Stimulated activated CD4-positive, alpha-beta T cell treated with anti-CD3 and anti-CD28 coated beads, Interleukin-2, amount 100 ng/mL, for 24 hours (primary cell): ENCODE results near the gene ANKRD27.
"Not testable (repeated sequence)": the region's sequence is repeated elsewhere in the genome, so short reads cannot be mapped to it uniquely, and the experiment has no call there.

Experiments
- DNase-seq, 2 donors: peaks; one replicate each; pipeline ENCODE4 v3.0.0-alpha.2; 2020

ANKRD27 gene

GRCh38 chr19:32674931-32675719 lies at the start of gene ANKRD27:
Gene ANKRD27, minus strand, starts transcription at chr19:32675180. Its CDS starts 16,165 bp downstream, at chr19:32659015.
- peak; percentile 98 for DNase-seq

- DNase-seq: no peak
These were observed 45.9 kb upstream of the ANKRD27 start for GRCh38 chr19:32720936-32721250.

GRCh38 chr19:32720216-32720935 lies 45.4 kb upstream of the ANKRD27 start:
- no peak for DNase-seq

GRCh38 chr19:32719611-32720059 lies 44.7 kb upstream of the ANKRD27 start, which contains the start of gene TDRD12:
Gene TDRD12, plus strand, starts transcription at chr19:32719767. Its CDS starts 306 bp downstream, at chr19:32720073.
- DNase-seq: peak in 1 of 2 donors; percentile 15

GRCh38 chr19:32718286-32718685 lies 43.3 kb upstream of the ANKRD27 start:
- DNase-seq: no peak

GRCh38 chr19:32717496-32717895 lies 42.5 kb upstream of the ANKRD27 start:
- DNase-seq: no peak

GRCh38 chr19:32716203-32716602 lies 41.2 kb upstream of the ANKRD27 start:
- DNase-seq: not testable (repeated sequence)

- no peak for DNase-seq
These were observed 36.8 kb upstream of the ANKRD27 start for GRCh38 chr19:32711747-32712146.

GRCh38 chr19:32709032-32709431 lies 34.1 kb upstream of the ANKRD27 start:
- DNase-seq: no peak

GRCh38 chr19:32708457-32708856 lies 33.5 kb upstream of the ANKRD27 start:
- DNase-seq: peak in 1 of 2 donors; percentile 31

GRCh38 chr19:32704006-32704405 lies 29.0 kb upstream of the ANKRD27 start:
- DNase-seq: not testable (repeated sequence)

- DNase-seq: no peak
These were observed 27.0 kb upstream of the ANKRD27 start for GRCh38 chr19:32702010-32702409.

- DNase-seq: not testable (repeated sequence)
These were observed 25.1 kb upstream of the ANKRD27 start for GRCh38 chr19:32700129-32700528.

- not testable (repeated sequence) for DNase-seq
These were observed 21.8 kb upstream of the ANKRD27 start for GRCh38 chr19:32696771-32697170.

GRCh38 chr19:32695506-32695905 lies 20.5 kb upstream of the ANKRD27 start:
- DNase-seq: not testable (repeated sequence)

GRCh38 chr19:32694851-32695250 lies 19.9 kb upstream of the ANKRD27 start:
- not testable (repeated sequence) for DNase-seq

- not testable (repeated sequence) for DNase-seq
These were observed 19.3 kb upstream of the ANKRD27 start for GRCh38 chr19:32694316-32694715.

GRCh38 chr19:32693151-32694108 lies 18.4 kb upstream of the ANKRD27 start:
- peak; percentile 38 to 50 for DNase-seq

GRCh38 chr19:32692727-32693061 lies 17.7 kb upstream of the ANKRD27 start:
- DNase-seq: no peak

GRCh38 chr19:32691952-32692726 lies 17.2 kb upstream of the ANKRD27 start:
- peak; percentile 64 to 66 for DNase-seq

- peak; percentile 80 to 87 for DNase-seq
These were observed 16.4 kb upstream of the ANKRD27 start, which contains the start of gene NUDT19 for GRCh38 chr19:32691291-32691951. Gene NUDT19, plus strand, starts transcription at chr19:32691821. Its CDS starts 140 bp downstream, at chr19:32691961.
